Measurements from ENCODE around the gene AGTRAP. TPM values are rescaled to one million over a fixed set of nuclear protein-coding genes. Genes with fewer than 3 reads are reported as not detected.
A peak's percentile ranks its signal among the peaks of the same experiment; 100 is the strongest.

The AGTRAP gene
- total and polyA plus RNA-seq, 9 of the 15 experiments (the other 6 are each of a cell fraction or from before 2014, with no cell fraction given), result 26.8 to 105 (median 57.5) TPM

DNA sequence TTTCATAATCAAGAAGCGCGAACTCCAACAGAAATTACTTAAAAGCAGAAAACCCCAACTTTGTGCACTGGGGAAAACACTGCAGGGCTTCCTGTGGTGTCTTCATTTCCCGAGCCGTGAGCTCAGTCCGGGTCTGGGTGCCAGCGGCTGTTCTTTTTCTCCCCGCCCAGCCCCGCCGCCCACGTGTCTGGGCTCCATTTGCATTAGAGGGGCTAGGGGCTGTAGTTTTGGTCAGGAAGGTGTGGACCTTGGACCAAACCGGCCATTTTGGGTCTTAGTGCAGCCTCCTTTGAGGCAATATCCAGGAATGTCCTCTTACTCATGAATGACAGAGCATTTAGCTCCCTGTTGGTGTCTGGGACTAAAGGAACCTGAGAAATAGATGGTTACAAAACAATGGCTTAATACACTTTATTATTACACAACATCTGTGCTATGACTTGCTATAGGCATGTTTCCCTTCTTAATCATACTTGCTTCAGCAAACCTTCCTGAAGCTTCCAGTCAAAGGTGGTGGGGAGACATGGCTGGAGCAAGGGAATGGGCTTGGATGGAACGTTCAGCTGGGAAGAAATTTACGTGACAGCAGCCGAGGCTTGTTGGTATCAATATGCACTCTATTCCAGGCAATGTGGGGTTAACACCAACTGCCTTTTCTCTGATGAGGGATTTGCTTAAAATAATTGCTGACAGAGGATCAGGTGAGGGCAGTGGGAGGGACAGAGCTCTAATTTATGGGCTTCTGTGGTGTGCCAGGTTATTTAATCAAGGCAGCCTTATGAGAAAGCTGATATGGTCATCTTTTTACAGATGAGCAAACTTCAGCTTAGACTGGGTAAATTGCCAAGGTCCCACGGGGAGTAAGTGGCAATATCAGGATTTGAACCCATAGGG lies 1.1 kb downstream of the AGTRAP start (continued):
- TF ChIP-seq SMARCA5 (IDR thresholded peaks at IDR 0.05), result no peak
- TF ChIP-seq FOSL1 (tag; conservative IDR thresholded peaks at IDR 0.05), result peak; percentile 32
- 0 out of 2 replicates have a peak, but pooled peaks have one; percentile 6 for TF ChIP-seq REST (IDR thresholded peaks at IDR 0.05; ENCODE audit: borderline replicate concordance)
- no peak for TF ChIP-seq REST (CRISPR knock-in tag; IDR thresholded peaks at IDR 0.05; ENCODE audit: low read depth)
- TF ChIP-seq EGR1 (conservative IDR thresholded peaks at IDR 0.05), result peak; percentile 71
- 0 out of 2 replicates have a peak, but pooled peaks have one; percentile 40 for TF ChIP-seq ZNF592 (IDR thresholded peaks at IDR 0.05)
- peak in 1 of 2 experiments; percentile 52; a peak in 1 of 4 replicates for TF ChIP-seq SIN3A (IDR thresholded peaks at IDR 0.05; ENCODE audit: borderline replicate concordance in 2 of 2, control insufficient read depth in 1 of 2, low read depth in 2 of 2, low read length in 2 of 2)
- TF ChIP-seq, protein P1, sequence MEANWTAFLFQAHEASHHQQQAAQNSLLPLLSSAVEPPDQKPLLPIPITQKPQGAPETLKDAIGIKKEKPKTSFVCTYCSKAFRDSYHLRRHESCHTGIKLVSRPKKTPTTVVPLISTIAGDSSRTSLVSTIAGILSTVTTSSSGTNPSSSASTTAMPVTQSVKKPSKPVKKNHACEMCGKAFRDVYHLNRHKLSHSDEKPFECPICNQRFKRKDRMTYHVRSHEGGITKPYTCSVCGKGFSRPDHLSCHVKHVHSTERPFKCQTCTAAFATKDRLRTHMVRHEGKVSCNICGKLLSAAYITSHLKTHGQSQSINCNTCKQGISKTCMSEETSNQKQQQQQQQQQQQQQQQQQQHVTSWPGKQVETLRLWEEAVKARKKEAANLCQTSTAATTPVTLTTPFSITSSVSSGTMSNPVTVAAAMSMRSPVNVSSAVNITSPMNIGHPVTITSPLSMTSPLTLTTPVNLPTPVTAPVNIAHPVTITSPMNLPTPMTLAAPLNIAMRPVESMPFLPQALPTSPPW (CRISPR knock-in tag; IDR thresholded peaks at IDR 0.05), result 0 out of 2 replicates have a peak, but pooled peaks have one; percentile 9
